Lower leg skin (tissue), 3 donors: ENCODE data around the gene GAS6.

Source experiments
- CTCF ChIP-seq, 3 donors: fragments of 450-650 bp; IDR thresholded peaks; one replicate each; pipeline ENCODE4 v1.5.1; 2016; ENCODE audit warnings: antibody characterized with exemption in 3 of 3, mild to moderate bottlenecking in 3 of 3, moderate library complexity in 2 of 3
- POLR2A ChIP-seq, 2 donors: fragments of 450-650 bp; IDR thresholded peaks; one replicate each; pipeline ENCODE4 v1.6.1; 2016 to 2017; ENCODE audit warnings: antibody characterized with exemption in 2 of 2, mild to moderate bottlenecking in 1 of 2, moderate library complexity in 1 of 2

GRCh38 chr13:113837560-113838355 is 26.1 kb downstream of the GAS6 start:
- TF ChIP-seq CTCF (IDR thresholded peaks at IDR 0.05) (no peak), POLR2A (IDR thresholded peaks at IDR 0.05) (no peak)
